Transverse colon (tissue), 4 donors: ENCODE data around the gene CFAP97. TPM values are rescaled to one million over a fixed set of nuclear protein-coding genes. Genes with fewer than 3 reads are reported as not detected.

Experiments
- DNase-seq: peaks from one replicate; pipeline ENCODE4 v3.0.0-alpha.2; 2019
- H3K27ac ChIP-seq, 4 donors: fragments of 200-600 bp; sonication (generic); 2 replicates each; pipeline ENCODE4 v1.5.1; 2016 to 2018; ENCODE audit warnings: inconsistent platforms in 4 of 4
- H3K27me3 ChIP-seq: fragments of 200-600 bp; sonication (generic); 2 replicates; pipeline ENCODE4 v1.5.1; 2017; ENCODE audit warnings: inconsistent platforms
- H3K36me3 ChIP-seq, 4 donors: fragments of 200-600 bp; sonication (generic); 2 replicates each; pipeline ENCODE4 v1.5.1; 2017 to 2019; ENCODE audit warnings: inconsistent platforms in 4 of 4
- H3K4me1 ChIP-seq, 4 donors: fragments of 200-600 bp; sonication (generic); 2 replicates each; pipeline ENCODE4 v1.5.1; 2017 to 2020; ENCODE audit warnings: inconsistent platforms in 4 of 4
- H3K4me3 ChIP-seq, 4 donors: fragments of 200-600 bp; sonication (generic); 1 replicate in 1 of 4; 2 replicates in 3 of 4; pipeline versions ENCODE4 v1.5.1 to v1.6.1; 2017 to 2019; ENCODE audit warnings: inconsistent platforms in 4 of 4
- H3K9me3 ChIP-seq, 2 donors: fragments of 200-600 bp; sonication (generic); 2 replicates each; pipeline ENCODE4 v1.5.1; 2017 to 2019; ENCODE audit warnings: inconsistent platforms in 2 of 2
- CTCF ChIP-seq, 5 experiments: fragments of 200-600 bp in 3 of 5; fragments of 450-650 bp in 2 of 5; sonication (generic) in 3 of 5; IDR thresholded peaks; 1 replicate in 2 of 5; 2 replicates in 3 of 5; pipeline ENCODE4 v1.5.1; 2016 to 2017; ENCODE audit warnings: antibody characterized with exemption in 5 of 5, inconsistent platforms in 3 of 5, mild to moderate bottlenecking in 2 of 5, moderate library complexity in 1 of 5
- EP300 ChIP-seq: sonication (generic); formaldehyde crosslinking; IDR thresholded peaks from one replicate; pipeline ENCODE4 v1.6.1; 2017; ENCODE audit warnings: antibody characterized with exemption, low read depth
- POLR2A ChIP-seq: fragments of 450-650 bp; IDR thresholded peaks from one replicate; pipeline ENCODE4 v1.6.1; 2016; ENCODE audit warnings: antibody characterized with exemption, mild to moderate bottlenecking, moderate library complexity
- POLR2AphosphoS5 ChIP-seq, 3 donors: sonication (generic); formaldehyde crosslinking; IDR thresholded peaks; one replicate each; pipeline ENCODE4 v1.6.1; 2016; ENCODE audit warnings: antibody characterized with exemption in 3 of 3
- WGBS, 2 donors: methylation state at CpG; one replicate each; pipeline ENCODE4 v1.1.5; 2018; ENCODE audit warnings: low coverage in 1 of 2; 5-methylcytosine and 5-hydroxymethylcytosine counted together
- in situ Hi-C, 4 donors: fragments of 200-750 bp; cut with MboI; loops; one replicate each; pipeline versions ENCODE4 v1.15.0 to v1.15.1; 2017; ENCODE audit warnings: low sequenced_read_pairs in 3 of 4, low pct_ligation_motif_present in 1 of 4, low pct_unique_long_range_greater_than_20kb in 1 of 4
- intact Hi-C: fragments of 100-400 bp; cut with DNase I; formaldehyde crosslinking; loops from one replicate; pipeline ENCODE4 v1.15.1; 2023; ENCODE audit warnings: low total_unique reads
- total RNA-seq, 4 donors: library from RNA; depleted of rRNA; stranded (reverse); fragments of >200 nt; gene quantifications; one replicate each; pipeline ENCODE4 v1.1.0, GENCODE V29; 2016

The CFAP97 gene
- total RNA-seq, 4 donors from 2014 or later: 4.6 to 17.1 (median 9.3) TPM

GRCh38 chr4:185171373-185172071 is 32.3 kb downstream of the CFAP97 start:
- DNase-seq: no peak
- H3K27me3 ChIP-seq: no peaks in the 10 kb centered on the region
- WGBS, 2 donors: 85 to 100% methylated on average over 2 of the region's 2 CpGs
- in situ Hi-C loops: no loop called here
- no peak overlapping the region for H3K4me3 ChIP-seq
- H3K4me1 ChIP-seq: peaks cover 0 to 3% (median 0%) of the 10 kb centered on the region in 4 donors
- no peaks in the 10 kb centered on the region for H3K9me3 ChIP-seq
- no peak for TF ChIP-seq EP300
- no peak for TF ChIP-seq POLR2AphosphoS5 (IDR thresholded peaks at IDR 0.05)
- TF ChIP-seq CTCF (IDR thresholded peaks at IDR 0.05): no peak
- TF ChIP-seq POLR2A: no peak
- no peak overlapping the region for H3K27ac ChIP-seq
- H3K36me3 ChIP-seq: peaks cover 0 to 22% (median 0%) of the 10 kb centered on the region in 4 donors
- intact Hi-C loops: no loop called here

GRCh38 chr4:185167234-185167633 is 36.6 kb downstream of the CFAP97 start:
- no peaks in the 10 kb centered on the region for H3K9me3 ChIP-seq
- H3K27me3 ChIP-seq: no peaks in the 10 kb centered on the region
- TF ChIP-seq EP300: no peak
- in situ Hi-C loops (no loop called here), intact Hi-C loops (no loop called here)
- H3K4me1 ChIP-seq: peaks cover 0 to under 1% (median 0%) of the 10 kb centered on the region in 4 donors
- no peak overlapping the region for H3K27ac ChIP-seq
- DNase-seq: no peak
- H3K36me3 ChIP-seq: peaks cover 0 to 17% (median 2%) of the 10 kb centered on the region in 4 donors
- no peak overlapping the region for H3K4me3 ChIP-seq
- WGBS, 2 donors: 69 to 78% methylated on average over 3 to 9 of the region's 9 CpGs

- no peak for TF ChIP-seq POLR2AphosphoS5 (IDR thresholded peaks at IDR 0.05)
These were observed 38.2 kb downstream of the CFAP97 start for GRCh38 chr4:185165605-185166063.

GRCh38 chr4:185151296-185151695 is 52.5 kb downstream of the CFAP97 start:
- Histone ChIP-seq H3K27ac (no peak overlapping the region), H3K36me3 (peaks cover 0 to 7% (median 0%) of the 10 kb centered on the region in 4 donors), H3K4me3 (no peak overlapping the region), H3K4me1 (no peaks in the 10 kb centered on the region), H3K9me3 (no peaks in the 10 kb centered on the region), H3K27me3 (no peaks in the 10 kb centered on the region)
- no peak for DNase-seq
- intact Hi-C loops (no loop called here), in situ Hi-C loops (no loop called here)
- 86 to 92% methylated on average over 1 of the region's 1 CpG for WGBS, 2 donors
- TF ChIP-seq POLR2A: no peak
- no peak for TF ChIP-seq POLR2AphosphoS5 (IDR thresholded peaks at IDR 0.05)
- no peak for TF ChIP-seq EP300
- no peak for TF ChIP-seq CTCF (IDR thresholded peaks at IDR 0.05)

More at GRCh38 chr4:185165605-185166063, 38.2 kb downstream of the CFAP97 start:
- intact Hi-C loops: no loop called here
- in situ Hi-C loops: no loop called here
- no peak for DNase-seq
- H3K9me3 ChIP-seq: no peaks in the 10 kb centered on the region
- 0 to 61% methylated on average over 1 to 2 of the region's 2 CpGs for WGBS, 2 donors
- no peaks in the 10 kb centered on the region for H3K4me1 ChIP-seq
- no peak overlapping the region for H3K27ac ChIP-seq
- no peak overlapping the region for H3K4me3 ChIP-seq
- peaks cover 0 to 24% (median 2%) of the 10 kb centered on the region in 4 donors for H3K36me3 ChIP-seq
- no peaks in the 10 kb centered on the region for H3K27me3 ChIP-seq

GRCh38 chr4:185149392-185149791 is 54.4 kb downstream of the CFAP97 start:
- Histone ChIP-seq H3K4me1 (peaks cover 4 to 14% (median 8%) of the 10 kb centered on the region in 4 donors), H3K4me3 (no peak overlapping the region), H3K27me3 (no peaks in the 10 kb centered on the region), H3K27ac (no peak overlapping the region), H3K9me3 (no peaks in the 10 kb centered on the region), H3K36me3 (peaks cover 0 to 8% (median 0%) of the 10 kb centered on the region in 4 donors)
- intact Hi-C loops: no loop called here
- 83 to 93% methylated on average over 3 to 12 of the region's 12 CpGs for WGBS, 2 donors
- DNase-seq: no peak
- in situ Hi-C loops: no loop called here
- TF ChIP-seq POLR2A: no peak
- TF ChIP-seq POLR2AphosphoS5 (IDR thresholded peaks at IDR 0.05): no peak
- TF ChIP-seq CTCF (IDR thresholded peaks at IDR 0.05): no peak
- TF ChIP-seq EP300: no peak
